IPS-18a (cell line): Measurements from ENCODE around the gene RADIL.
"Not testable (repeated sequence)": the region's sequence is repeated elsewhere in the genome, so short reads cannot be mapped to it uniquely, and the experiment has no call there.

Source experiments
- H3K27ac ChIP-seq: one replicate; pipeline ENCODE4 v1.5.1; 2013; ENCODE audit warnings: low read length
- H3K27me3 ChIP-seq: one replicate; pipeline ENCODE4 v1.6.1; 2013; ENCODE audit warnings: mild to moderate bottlenecking, low read length; ENCODE audit not compliant: control insufficient read depth, insufficient read depth
- H3K36me3 ChIP-seq: one replicate; pipeline ENCODE4 v1.6.1; 2013; ENCODE audit warnings: low read depth, low read length; ENCODE audit not compliant: control insufficient read depth
- H3K4me1 ChIP-seq: one replicate; pipeline ENCODE4 v1.6.1; 2013; ENCODE audit warnings: low read depth, low read length; ENCODE audit not compliant: control insufficient read depth
- H3K4me3 ChIP-seq: one replicate; pipeline ENCODE4 v1.5.1; 2013; ENCODE audit warnings: low read length
- H3K9ac ChIP-seq: one replicate; pipeline ENCODE4 v1.6.1; 2013; ENCODE audit warnings: mild to moderate bottlenecking, low read length, moderate library complexity
- H3K9me3 ChIP-seq: one replicate; pipeline ENCODE4 v1.6.1; 2013; ENCODE audit warnings: low read depth, low read length; ENCODE audit not compliant: control insufficient read depth

Gene RADIL

DNA sequence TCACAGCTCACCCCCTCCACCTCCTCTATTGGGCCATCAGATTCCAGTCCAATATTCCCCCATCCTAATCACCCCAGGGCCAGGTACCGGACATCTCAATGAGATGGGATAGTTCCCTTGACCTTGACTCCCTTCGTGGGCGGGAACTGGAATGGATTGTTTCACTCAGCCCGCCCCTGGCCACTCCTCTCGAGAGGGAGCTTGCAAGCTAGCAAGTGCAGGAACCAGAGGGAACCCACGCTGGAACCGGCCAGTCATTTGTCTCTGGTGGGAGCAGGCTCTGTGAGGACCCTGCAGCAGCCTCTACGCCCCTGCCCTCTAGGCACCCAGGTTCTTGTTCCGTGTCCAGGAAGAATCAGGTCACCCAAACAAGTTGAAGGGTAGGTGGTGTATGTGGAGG, 11.0 kb upstream of the RADIL start:
- Histone ChIP-seq H3K36me3 (no peaks in the 10 kb centered on the region), H3K27ac (no peak overlapping the region), H3K4me3 (no peak overlapping the region), H3K4me1 (no peaks in the 10 kb centered on the region), H3K9ac (no peak overlapping the region), H3K9me3 (no peaks in the 10 kb centered on the region), H3K27me3 (no peaks in the 10 kb centered on the region)

DNA sequence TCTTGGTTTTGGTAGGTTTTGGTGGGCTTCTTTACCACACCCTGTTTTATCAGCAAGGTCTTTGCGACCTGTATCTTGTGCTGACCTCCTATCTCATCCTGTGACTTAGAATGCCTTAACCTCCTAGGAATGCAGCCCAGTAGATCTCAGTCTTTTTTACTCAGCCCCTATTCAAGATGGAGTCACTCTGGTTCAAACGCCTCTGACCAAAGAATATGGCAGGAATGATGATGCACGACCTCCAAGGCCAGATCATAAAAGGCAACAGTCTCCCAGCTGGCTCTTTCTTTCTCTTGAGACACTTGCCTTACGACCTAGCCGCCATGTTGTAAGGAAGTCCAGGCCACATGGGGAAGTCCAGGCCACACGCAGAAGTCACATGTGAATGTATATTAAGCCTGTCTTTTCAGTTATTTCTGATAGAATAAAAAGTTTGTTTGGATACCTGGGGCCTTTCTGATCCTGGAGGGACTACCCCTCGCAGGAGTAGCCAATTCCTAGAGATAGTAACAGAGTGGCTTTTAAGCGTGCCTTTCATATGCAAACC, 10.5 kb upstream of the RADIL start:
- H3K9ac ChIP-seq: no peak overlapping the region
- no peak overlapping the region for H3K4me3 ChIP-seq
- no peaks in the 10 kb centered on the region for H3K27me3 ChIP-seq
- no peaks in the 10 kb centered on the region for H3K36me3 ChIP-seq
- H3K9me3 ChIP-seq: no peaks in the 10 kb centered on the region
- H3K27ac ChIP-seq: no peak overlapping the region
- H3K4me1 ChIP-seq: no peaks in the 10 kb centered on the region

DNA sequence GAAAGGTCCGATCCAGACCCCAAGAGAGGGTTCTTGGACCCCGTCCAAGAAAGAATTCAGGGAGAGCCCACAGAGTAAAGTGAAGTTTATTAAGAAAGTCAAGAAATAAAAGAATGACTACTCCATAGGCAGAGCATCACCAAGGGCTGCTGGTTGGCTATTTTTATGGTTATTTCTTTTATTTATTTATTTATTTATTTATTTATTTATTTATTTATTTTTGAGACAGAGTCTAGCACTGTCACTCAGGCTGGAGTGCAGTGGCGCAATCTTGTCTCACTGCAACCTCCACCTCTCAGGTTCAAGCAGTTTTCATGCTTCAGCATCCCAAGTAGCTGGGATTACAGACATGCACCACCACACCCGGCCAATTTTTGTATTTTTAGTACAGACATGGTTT, 9.7 kb upstream of the RADIL start:
- H3K27me3 ChIP-seq, H3K4me1 ChIP-seq, H3K4me3 ChIP-seq, H3K9me3 ChIP-seq, H3K27ac ChIP-seq, H3K9ac ChIP-seq, H3K36me3 ChIP-seq: not testable (repeated sequence)

GRCh38 chr7:4891522-4891921, 8.0 kb upstream of the RADIL start:
- not testable (repeated sequence) for H3K4me1 ChIP-seq, H3K9me3 ChIP-seq, H3K9ac ChIP-seq, H3K36me3 ChIP-seq, H3K27me3 ChIP-seq, H3K27ac ChIP-seq, H3K4me3 ChIP-seq

DNA sequence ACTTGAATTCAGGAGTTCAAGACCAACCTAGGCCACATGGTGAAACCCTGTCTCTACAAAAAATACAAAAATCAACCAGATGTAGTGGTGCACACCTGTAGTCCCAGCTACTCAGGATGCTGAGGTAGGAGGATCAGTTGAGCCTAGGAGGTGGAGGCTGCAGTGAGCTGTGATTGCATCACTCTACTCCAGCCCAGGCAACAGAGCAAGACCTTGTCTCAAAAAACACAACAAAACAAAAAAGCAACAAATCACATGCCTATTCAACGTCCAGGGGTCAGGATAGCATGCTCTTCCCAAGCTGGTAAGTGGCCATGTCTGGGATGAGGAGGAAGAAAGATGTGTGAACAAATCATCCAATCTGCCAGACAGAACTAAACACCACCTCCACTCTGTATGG, 6.2 kb upstream of the RADIL start:
- H3K4me3 ChIP-seq: no peak overlapping the region
- H3K27me3 ChIP-seq: no peaks in the 10 kb centered on the region
- no peak overlapping the region for H3K27ac ChIP-seq
- no peaks in the 10 kb centered on the region for H3K36me3 ChIP-seq
- H3K4me1 ChIP-seq: no peaks in the 10 kb centered on the region
- H3K9ac ChIP-seq: no peak overlapping the region
- H3K9me3 ChIP-seq: no peaks in the 10 kb centered on the region

- Histone ChIP-seq H3K9me3 (no peaks in the 10 kb centered on the region), H3K36me3 (no peaks in the 10 kb centered on the region), H3K9ac (no peak overlapping the region), H3K27me3 (no peaks in the 10 kb centered on the region), H3K4me1 (no peaks in the 10 kb centered on the region), H3K4me3 (no peak overlapping the region), H3K27ac (no peak overlapping the region)
Measured at GRCh38 chr7:4888161-4888560, 4.6 kb upstream of the RADIL start.

GRCh38 chr7:4886671-4887070, 3.2 kb upstream of the RADIL start:
- no peaks in the 10 kb centered on the region for H3K9me3 ChIP-seq
- no peak overlapping the region for H3K27ac ChIP-seq
- no peak overlapping the region for H3K9ac ChIP-seq
- H3K4me3 ChIP-seq: no peak overlapping the region
- peaks cover 3% of the 10 kb centered on the region for H3K4me1 ChIP-seq
- H3K36me3 ChIP-seq: no peaks in the 10 kb centered on the region
- peaks cover 12% of the 10 kb centered on the region for H3K27me3 ChIP-seq

DNA sequence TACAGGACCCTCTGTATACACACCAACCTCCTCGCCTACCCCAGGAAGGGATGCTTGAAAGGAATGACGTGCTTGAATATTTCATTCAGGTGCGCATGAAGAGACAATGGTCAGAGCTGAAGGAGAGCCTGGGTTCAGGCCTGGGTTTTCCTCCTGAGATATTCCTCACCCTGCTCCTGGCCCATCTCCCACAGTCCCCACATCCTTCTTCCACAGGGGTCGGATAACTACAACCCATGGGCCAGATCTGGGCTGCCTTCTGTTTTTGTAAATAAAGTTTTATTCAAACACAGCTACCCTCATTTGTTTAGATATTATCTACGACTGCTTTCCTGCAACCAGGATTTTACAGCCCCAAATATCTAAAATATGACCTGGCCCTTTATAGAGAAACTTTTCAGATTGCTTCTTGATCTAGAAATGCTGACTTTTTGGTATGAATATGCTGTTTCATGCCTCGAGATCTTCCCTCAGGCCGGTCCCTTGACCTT, 1.8 kb upstream of the RADIL start:
- Histone ChIP-seq H3K27ac (no peak overlapping the region), H3K36me3 (no peaks in the 10 kb centered on the region), H3K4me1 (peaks cover 3% of the 10 kb centered on the region), H3K9ac (no peak overlapping the region), H3K4me3 (no peak overlapping the region), H3K27me3 (peaks cover 14% of the 10 kb centered on the region), H3K9me3 (no peaks in the 10 kb centered on the region)

DNA sequence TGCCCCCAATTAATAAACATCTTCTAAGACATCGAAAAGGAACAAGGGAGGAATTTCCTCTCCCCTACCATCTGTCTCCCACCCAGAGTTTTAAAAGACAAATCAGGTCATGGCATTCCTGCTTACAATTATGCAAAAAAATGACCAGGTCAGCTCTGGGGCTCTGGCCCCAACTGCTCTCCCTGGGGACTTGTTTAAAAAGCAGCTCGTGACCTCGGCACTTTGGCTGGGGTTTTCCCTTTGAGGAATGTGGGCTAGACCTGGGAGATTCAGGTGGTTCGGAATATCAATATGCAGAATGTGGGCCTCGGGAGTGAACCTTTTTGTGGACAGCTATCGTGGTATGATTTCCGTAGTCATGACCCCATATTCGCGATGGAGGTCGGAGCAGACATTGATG, 648 bp upstream of the RADIL start:
- Histone ChIP-seq H3K9me3 (no peaks in the 10 kb centered on the region), H3K4me3 (no peak overlapping the region), H3K4me1 (peaks cover 3% of the 10 kb centered on the region), H3K36me3 (no peaks in the 10 kb centered on the region), H3K27me3 (peaks cover 14% of the 10 kb centered on the region), H3K9ac (no peak overlapping the region), H3K27ac (no peak overlapping the region)

- Histone ChIP-seq H3K27ac (no peak overlapping the region), H3K4me1 (peaks cover 3% of the 10 kb centered on the region), H3K4me3 (peak overlapping the region; percentile 53), H3K9ac (peak overlapping the region; percentile 50), H3K9me3 (no peaks in the 10 kb centered on the region), H3K27me3 (peaks cover 14% of the 10 kb centered on the region), H3K36me3 (no peaks in the 10 kb centered on the region)
Measured at GRCh38 chr7:4883033-4883371, 514 bp downstream of the RADIL start.

DNA sequence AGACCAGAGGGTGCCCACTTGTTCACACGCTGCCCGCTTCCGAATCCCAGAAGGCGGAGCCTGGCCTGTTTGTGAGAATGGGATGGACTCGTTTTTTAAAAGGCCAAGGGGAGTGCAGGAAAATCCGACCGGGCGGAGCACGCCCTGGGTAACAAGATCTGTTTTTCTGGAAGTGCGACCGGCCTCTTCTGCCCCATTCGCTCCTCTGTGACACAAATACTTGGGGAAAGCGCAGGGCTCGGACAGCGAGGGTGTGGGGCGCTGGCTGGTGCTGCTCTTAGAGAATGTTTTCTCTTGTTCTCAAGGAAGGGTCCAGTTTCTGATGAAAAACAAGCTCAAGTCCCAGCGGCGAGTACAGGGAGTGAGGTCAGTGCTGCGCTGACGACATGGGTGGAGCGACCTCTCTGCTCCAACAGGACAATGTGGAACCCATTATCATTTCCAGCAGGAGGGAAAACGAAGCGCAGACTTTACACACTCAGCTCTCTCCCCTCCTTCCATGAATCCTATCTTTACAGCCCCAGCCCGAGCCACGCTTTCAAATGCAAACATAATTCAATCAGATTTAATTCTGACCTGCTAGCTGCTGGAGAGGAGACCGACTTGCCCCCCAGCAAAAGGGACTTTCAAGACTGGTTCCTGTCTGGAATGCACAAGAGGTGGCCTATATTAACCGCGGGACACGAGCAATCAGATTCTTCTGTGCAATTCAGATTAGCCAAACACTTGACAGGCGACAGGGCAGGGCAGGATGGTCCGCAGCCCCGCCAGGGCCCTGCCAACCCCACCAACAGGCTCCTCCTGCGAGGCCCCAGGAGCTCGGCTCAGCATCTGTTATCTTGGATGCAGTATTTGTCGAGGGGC, 1.1 kb downstream of the RADIL start:
- peak overlapping the region; percentile 50 for H3K9ac ChIP-seq
- peak overlapping the region; percentile 53 for H3K4me3 ChIP-seq
- no peaks in the 10 kb centered on the region for H3K9me3 ChIP-seq
- peaks cover 14% of the 10 kb centered on the region for H3K27me3 ChIP-seq
- H3K4me1 ChIP-seq: peaks cover 3% of the 10 kb centered on the region
- H3K36me3 ChIP-seq: no peaks in the 10 kb centered on the region
- H3K27ac ChIP-seq: no peak overlapping the region

- no peaks in the 10 kb centered on the region for H3K36me3 ChIP-seq
- H3K27ac ChIP-seq: no peak overlapping the region
- peaks cover 14% of the 10 kb centered on the region for H3K27me3 ChIP-seq
- no peak overlapping the region for H3K9ac ChIP-seq
- H3K9me3 ChIP-seq: no peaks in the 10 kb centered on the region
- H3K4me1 ChIP-seq: peaks cover 3% of the 10 kb centered on the region
- no peak overlapping the region for H3K4me3 ChIP-seq
Measured at GRCh38 chr7:4880218-4880617, 3.3 kb downstream of the RADIL start.
